MM.1S (cell line): ENCODE results near the gene KCNJ5.

Experiments
- DNase-seq: peaks from one replicate; pipeline ENCODE4 v3.0.0-alpha.2; 2015
- H2AFZ ChIP-seq: fragments of 300-600 bp; sonication (generic); 2 replicates; pipeline ENCODE4 v1.6.0; 2016; ENCODE audit warnings: antibody characterized with exemption, low read length
- H3F3A ChIP-seq: fragments of 300-600 bp; sonication (generic); 2 replicates; pipeline ENCODE4 v1.6.1; 2016; ENCODE audit warnings: mild to moderate bottlenecking, antibody characterized with exemption, low read length, moderate library complexity, mixed read lengths; ENCODE audit not compliant: insufficient read depth
- H3K27ac ChIP-seq: fragments of 300-600 bp; sonication (generic); 2 replicates; pipeline ENCODE4 v1.5.1; 2016; ENCODE audit warnings: mild to moderate bottlenecking, low read length
- H3K27me3 ChIP-seq: fragments of 300-600 bp; sonication (generic); replicated peaks from 2 replicates; pipeline ENCODE4 v1.6.0; 2016; ENCODE audit warnings: low read length; ENCODE audit not compliant: insufficient read depth
- H3K36me3 ChIP-seq: fragments of 300-600 bp; sonication (generic); replicated peaks from 2 replicates; pipeline ENCODE4 v1.6.1; 2016; ENCODE audit warnings: mild to moderate bottlenecking, low read length, mixed read lengths; ENCODE audit not compliant: insufficient read depth
- H3K4me1 ChIP-seq: fragments of 300-600 bp; sonication (generic); 2 replicates; pipeline ENCODE4 v1.6.1; 2016; ENCODE audit warnings: low read length, mixed read lengths
- H3K4me2 ChIP-seq: fragments of 300-600 bp; sonication (generic); 2 replicates; pipeline ENCODE4 v1.6.0; 2016; ENCODE audit warnings: low read depth, low read length
- H3K4me3 ChIP-seq: fragments of 300-600 bp; sonication (generic); 2 replicates; pipeline ENCODE4 v1.5.1; 2016; ENCODE audit warnings: low read length, mixed read lengths
- H3K79me2 ChIP-seq: fragments of 300-600 bp; sonication (generic); 2 replicates; pipeline ENCODE4 v1.6.1; 2016; ENCODE audit warnings: mixed run types, low read length, mixed read lengths
- H3K9ac ChIP-seq: fragments of 300-600 bp; sonication (generic); 2 replicates; pipeline ENCODE4 v1.6.1; 2016; ENCODE audit warnings: low read length, mixed read lengths
- H3K9me2 ChIP-seq: fragments of 300-600 bp; sonication (generic); replicated peaks from 2 replicates; pipeline ENCODE4 v1.6.1; 2016; ENCODE audit warnings: mild to moderate bottlenecking, low read length, mixed read lengths; ENCODE audit not compliant: insufficient read depth
- H3K9me3 ChIP-seq: fragments of 300-600 bp; sonication (generic); replicated peaks from 2 replicates; pipeline ENCODE4 v1.6.1; 2016; ENCODE audit warnings: mild to moderate bottlenecking, low read length, mixed read lengths; ENCODE audit not compliant: insufficient read depth
- H4K20me1 ChIP-seq: fragments of 300-600 bp; sonication (generic); 2 replicates; pipeline ENCODE4 v1.6.1; 2016; ENCODE audit warnings: mild to moderate bottlenecking, low read length, moderate library complexity, mixed read lengths; ENCODE audit not compliant: insufficient read depth
- EZH2 ChIP-seq: fragments of 300-600 bp; sonication (generic); optimal IDR thresholded peaks from 2 replicates; pipeline ENCODE3; 2017; ENCODE audit warnings: low read depth, mild to moderate bottlenecking, antibody characterized with exemption, low read length, mixed read lengths
- EZH2phosphoT487 ChIP-seq: fragments of 300-600 bp; sonication (generic); IDR thresholded peaks from 2 replicates; pipeline ENCODE4 v1.6.1; 2018; ENCODE audit warnings: antibody characterized with exemption, low read length
- TF ChIP-seq, protein P1 (sequence below): fragments of 300-600 bp; sonication (generic); IDR thresholded peaks from 2 replicates; pipeline ENCODE4 v1.5.1; 2016; ENCODE audit warnings: antibody characterized with exemption, low read length, mixed read lengths

KCNJ5 gene

DNA sequence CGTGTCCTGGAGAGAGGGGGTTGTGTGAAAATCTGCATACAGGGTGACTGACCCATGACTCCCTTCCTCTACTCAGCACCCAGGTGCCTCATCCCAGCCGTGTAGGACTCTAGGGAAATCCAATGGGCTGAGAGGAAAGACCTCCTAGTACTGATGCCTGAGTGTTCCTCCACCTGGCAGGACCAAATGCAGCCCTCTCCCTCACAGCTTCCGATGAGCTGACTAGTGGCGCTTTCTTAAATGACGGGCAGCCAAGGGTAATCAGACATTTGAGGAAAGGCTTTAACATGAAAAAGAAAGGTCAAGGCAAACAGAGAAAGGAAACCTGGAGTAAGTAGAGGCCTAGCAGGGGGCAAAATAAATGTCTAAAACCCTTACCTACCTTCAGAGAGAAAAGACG, 19.1 kb upstream of the KCNJ5 start:
- H3K36me3 ChIP-seq = no peaks in the 10 kb centered on the region
- H3K9ac ChIP-seq = no peak overlapping the region
- no peaks in the 10 kb centered on the region for H3K9me2 ChIP-seq
- no peak overlapping the region for H3K4me2 ChIP-seq
- no peaks in the 10 kb centered on the region for H3K9me3 ChIP-seq
- H4K20me1 ChIP-seq = no peaks in the 10 kb centered on the region
- no peak overlapping the region for H2AFZ ChIP-seq
- H3K79me2 ChIP-seq = no peaks in the 10 kb centered on the region
- H3K4me1 ChIP-seq = no peaks in the 10 kb centered on the region
- TF ChIP-seq, protein P1, sequence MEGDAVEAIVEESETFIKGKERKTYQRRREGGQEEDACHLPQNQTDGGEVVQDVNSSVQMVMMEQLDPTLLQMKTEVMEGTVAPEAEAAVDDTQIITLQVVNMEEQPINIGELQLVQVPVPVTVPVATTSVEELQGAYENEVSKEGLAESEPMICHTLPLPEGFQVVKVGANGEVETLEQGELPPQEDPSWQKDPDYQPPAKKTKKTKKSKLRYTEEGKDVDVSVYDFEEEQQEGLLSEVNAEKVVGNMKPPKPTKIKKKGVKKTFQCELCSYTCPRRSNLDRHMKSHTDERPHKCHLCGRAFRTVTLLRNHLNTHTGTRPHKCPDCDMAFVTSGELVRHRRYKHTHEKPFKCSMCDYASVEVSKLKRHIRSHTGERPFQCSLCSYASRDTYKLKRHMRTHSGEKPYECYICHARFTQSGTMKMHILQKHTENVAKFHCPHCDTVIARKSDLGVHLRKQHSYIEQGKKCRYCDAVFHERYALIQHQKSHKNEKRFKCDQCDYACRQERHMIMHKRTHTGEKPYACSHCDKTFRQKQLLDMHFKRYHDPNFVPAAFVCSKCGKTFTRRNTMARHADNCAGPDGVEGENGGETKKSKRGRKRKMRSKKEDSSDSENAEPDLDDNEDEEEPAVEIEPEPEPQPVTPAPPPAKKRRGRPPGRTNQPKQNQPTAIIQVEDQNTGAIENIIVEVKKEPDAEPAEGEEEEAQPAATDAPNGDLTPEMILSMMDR = no peak
- TF ChIP-seq EZH2 = no peak
- TF ChIP-seq EZH2phosphoT487 = no peak
- no peak overlapping the region for H3K27ac ChIP-seq
- H3K4me3 ChIP-seq = no peak overlapping the region
- no peak for DNase-seq
- no peaks in the 10 kb centered on the region for H3F3A ChIP-seq
- no peaks in the 10 kb centered on the region for H3K27me3 ChIP-seq

DNA sequence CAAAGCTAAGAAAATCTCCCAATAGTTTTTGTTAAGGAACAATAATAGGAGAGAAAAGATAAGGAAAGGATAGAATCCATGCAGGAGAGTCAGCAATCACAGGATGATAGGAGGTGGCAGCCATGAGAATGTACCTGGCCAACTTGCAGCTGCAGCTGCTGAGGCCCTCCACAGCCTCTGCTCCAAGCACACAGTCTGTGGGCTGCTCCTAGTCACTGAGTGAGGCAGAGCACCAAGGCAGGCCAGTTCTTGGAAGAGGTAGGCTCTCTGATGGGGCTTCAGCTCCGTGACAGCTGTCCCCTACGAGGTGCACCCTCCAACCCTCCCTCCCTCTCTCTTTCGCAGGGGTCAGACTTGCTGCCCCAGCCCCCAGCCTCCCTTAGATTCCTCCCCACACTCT, 18.6 kb upstream of the KCNJ5 start:
- DNase-seq = no peak
- no peak overlapping the region for H3K9ac ChIP-seq
- H3K79me2 ChIP-seq = no peaks in the 10 kb centered on the region
- no peaks in the 10 kb centered on the region for H3K9me3 ChIP-seq
- H3F3A ChIP-seq = no peaks in the 10 kb centered on the region
- TF ChIP-seq EZH2phosphoT487 (no peak), EZH2 (no peak)
- TF ChIP-seq, protein P1 = no peak
- H3K27ac ChIP-seq = no peak overlapping the region
- H3K4me3 ChIP-seq = no peak overlapping the region
- no peak overlapping the region for H3K4me2 ChIP-seq
- no peaks in the 10 kb centered on the region for H4K20me1 ChIP-seq
- no peaks in the 10 kb centered on the region for H3K9me2 ChIP-seq
- no peak overlapping the region for H2AFZ ChIP-seq
- H3K27me3 ChIP-seq = no peaks in the 10 kb centered on the region
- no peaks in the 10 kb centered on the region for H3K4me1 ChIP-seq
- no peaks in the 10 kb centered on the region for H3K36me3 ChIP-seq

DNA sequence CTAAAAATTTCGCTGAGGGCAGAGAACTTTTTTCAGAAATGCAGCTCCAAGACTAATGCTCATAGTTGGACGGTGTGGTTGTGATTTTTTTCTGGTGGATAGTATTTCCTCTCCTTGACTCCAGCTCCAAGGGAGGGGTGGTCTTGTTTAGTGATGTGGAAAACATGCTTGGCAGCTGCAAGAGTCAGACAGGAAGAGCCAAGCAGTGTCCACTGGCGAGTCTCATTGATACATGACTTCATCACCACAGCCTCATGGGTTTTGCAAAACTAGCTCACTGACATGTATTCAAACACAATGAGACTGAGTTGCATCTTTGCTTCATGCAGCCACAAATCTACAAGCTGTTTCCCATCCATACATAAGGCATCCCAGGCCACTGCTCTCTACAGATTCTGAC, 16.7 kb upstream of the KCNJ5 start:
- DNase-seq = no peak
- Histone ChIP-seq H3K79me2 (no peaks in the 10 kb centered on the region), H3F3A (no peaks in the 10 kb centered on the region), H3K27ac (no peak overlapping the region), H3K4me1 (no peaks in the 10 kb centered on the region), H2AFZ (no peak overlapping the region), H3K9me3 (no peaks in the 10 kb centered on the region), H3K27me3 (no peaks in the 10 kb centered on the region), H3K4me2 (no peak overlapping the region), H3K9me2 (no peaks in the 10 kb centered on the region), H3K36me3 (no peaks in the 10 kb centered on the region), H3K9ac (no peak overlapping the region), H4K20me1 (no peaks in the 10 kb centered on the region), H3K4me3 (no peak overlapping the region)
- TF ChIP-seq EZH2phosphoT487 = no peak
- TF ChIP-seq, protein P1 = no peak
- no peak for TF ChIP-seq EZH2
